ENCODE results near the gene LIMS1. TPM values are rescaled to one million over a fixed set of nuclear protein-coding genes. Genes with fewer than 3 reads are reported as not detected.

LIMS1 gene
- total and polyA plus RNA-seq, 8 donors = 11.9 to 136 (median 34.2) TPM

- peaks cover 58 to 89% (median 70%) of the 10 kb centered on the region in 4 donors for H3K4me1 ChIP-seq
- H3K27me3 ChIP-seq = no peaks in the 10 kb centered on the region
- no peak for DNase-seq
- peak overlapping the region in 1 of 5 donors; percentile 50 for H3K27ac ChIP-seq
- H3K4me3 ChIP-seq = no peak overlapping the region
- no peaks in the 10 kb centered on the region for H3K36me3 ChIP-seq
- TF ChIP-seq EP300 (IDR thresholded peaks at IDR 0.05) (no peak), POLR2A (IDR thresholded peaks at IDR 0.05) (no peak), CTCF (IDR thresholded peaks at IDR 0.05) (no peak), POLR2AphosphoS5 (IDR thresholded peaks at IDR 0.05) (no peak)
- intact Hi-C loops (cut with DNase I; ENCODE audit: low total_unique reads) = no loop called here
- no peaks in the 10 kb centered on the region for H3K9me3 ChIP-seq
- WGBS, 5 donors = 28 to 56% (median 48%) methylated on average over 4 of the region's 4 CpGs
Observed at GRCh38 chr2:108614659-108615058, 80.4 kb downstream of the LIMS1 start.

GRCh38 chr2:108615480-108616090 lies 81.3 kb downstream of the LIMS1 start:
- peaks cover 65 to 92% (median 76%) of the 10 kb centered on the region in 4 donors for H3K4me1 ChIP-seq
- no peaks in the 10 kb centered on the region for H3K9me3 ChIP-seq
- no peak for DNase-seq
- intact Hi-C loops (cut with DNase I; ENCODE audit: low total_unique reads) = no loop called here
- H3K36me3 ChIP-seq = no peaks in the 10 kb centered on the region
- H3K4me3 ChIP-seq = no peak overlapping the region
- no peaks in the 10 kb centered on the region for H3K27me3 ChIP-seq
- 49 to 54% (median 51%) methylated on average over 2 of the region's 2 CpGs for WGBS, 5 donors
- H3K27ac ChIP-seq = peak overlapping the region in 3 of 5 donors; percentile 10 to 29 (median 21)
- TF ChIP-seq EP300 (IDR thresholded peaks at IDR 0.05) (no peak), POLR2A (IDR thresholded peaks at IDR 0.05) (no peak), CTCF (IDR thresholded peaks at IDR 0.05) (no peak), POLR2AphosphoS5 (IDR thresholded peaks at IDR 0.05) (no peak)

- Histone ChIP-seq H3K4me3 (no peak overlapping the region), H3K9me3 (no peaks in the 10 kb centered on the region), H3K4me1 (peaks cover 69 to 94% (median 81%) of the 10 kb centered on the region in 4 donors), H3K36me3 (no peaks in the 10 kb centered on the region), H3K27me3 (no peaks in the 10 kb centered on the region), H3K27ac (peak overlapping the region in 3 of 5 donors; percentile 18 to 67 (median 55))
- DNase-seq = no peak
- WGBS, 5 donors = 77 to 91% (median 86%) methylated on average over 4 to 5 of the region's 5 CpGs
- no peak for TF ChIP-seq POLR2AphosphoS5 (IDR thresholded peaks at IDR 0.05)
- no peak for TF ChIP-seq POLR2A (IDR thresholded peaks at IDR 0.05)
- no peak for TF ChIP-seq CTCF (IDR thresholded peaks at IDR 0.05)
- no peak for TF ChIP-seq EP300 (IDR thresholded peaks at IDR 0.05)
- intact Hi-C loops (cut with DNase I; ENCODE audit: low total_unique reads) = no loop called here
Observed at GRCh38 chr2:108616318-108616717, 82.0 kb downstream of the LIMS1 start.

GRCh38 chr2:108616751-108617161 lies 82.5 kb downstream of the LIMS1 start:
- no peaks in the 10 kb centered on the region for H3K36me3 ChIP-seq
- TF ChIP-seq POLR2A (IDR thresholded peaks at IDR 0.05) (no peak), POLR2AphosphoS5 (IDR thresholded peaks at IDR 0.05) (peak in 1 of 3 donors; percentile 13)
- peak; percentile 79 to 80 for DNase-seq
- intact Hi-C loops (cut with DNase I; ENCODE audit: low total_unique reads) = no loop called here
- peaks cover 69 to 99% (median 86%) of the 10 kb centered on the region in 4 donors for H3K4me1 ChIP-seq
- H3K27me3 ChIP-seq = no peaks in the 10 kb centered on the region
- no peaks in the 10 kb centered on the region for H3K9me3 ChIP-seq
- H3K4me3 ChIP-seq = no peak overlapping the region
- H3K27ac ChIP-seq = peak overlapping the region in 4 of 5 donors; percentile 0 to 67 (median 36)
- 32 to 45% (median 40%) methylated on average over 2 of the region's 2 CpGs for WGBS, 5 donors

GRCh38 chr2:108617617-108618016 lies 83.3 kb downstream of the LIMS1 start:
- TF ChIP-seq POLR2A (IDR thresholded peaks at IDR 0.05) = no peak
- no peak for TF ChIP-seq CTCF (IDR thresholded peaks at IDR 0.05)
- no peak for TF ChIP-seq EP300 (IDR thresholded peaks at IDR 0.05)
- TF ChIP-seq POLR2AphosphoS5 (IDR thresholded peaks at IDR 0.05) = no peak
- H3K4me1 ChIP-seq = peaks cover 62 to 100% (median 84%) of the 10 kb centered on the region in 4 donors
- DNase-seq = no peak
- H3K4me3 ChIP-seq = no peak overlapping the region
- no peaks in the 10 kb centered on the region for H3K36me3 ChIP-seq
- intact Hi-C loops (cut with DNase I; ENCODE audit: low total_unique reads) = no loop called here
- WGBS, 5 donors = 83 to 94% (median 93%) methylated on average over 2 of the region's 2 CpGs
- H3K27me3 ChIP-seq = no peaks in the 10 kb centered on the region
- H3K27ac ChIP-seq = peak overlapping the region; percentile 0 to 67 (median 36)
- no peaks in the 10 kb centered on the region for H3K9me3 ChIP-seq

Data from stomach (tissue), 9 donors.